Peyer's patch (tissue), 4 donors: ENCODE measurements around the gene KLHDC3.
A peak's percentile ranks its signal among the peaks of the same experiment; 100 is the strongest.

Experiments
- POLR2A ChIP-seq, 2 donors: fragments of 450-650 bp; IDR thresholded peaks; one replicate each; pipeline ENCODE4 v1.5.1; 2017; ENCODE audit warnings: antibody characterized with exemption in 2 of 2, mild to moderate bottlenecking in 2 of 2, moderate library complexity in 2 of 2
- TF ChIP-seq, protein P1 (sequence below), 6 experiments: fragments of 450-650 bp in 4 of 6; fragments of 200-600 bp in 2 of 6; sonication (generic) in 1 of 6; IDR thresholded peaks; one replicate each; pipeline ENCODE4 v1.5.1; 2017 to 2019; ENCODE audit warnings: antibody characterized with exemption in 6 of 6, mild to moderate bottlenecking in 3 of 6, moderate library complexity in 1 of 6

DNA sequence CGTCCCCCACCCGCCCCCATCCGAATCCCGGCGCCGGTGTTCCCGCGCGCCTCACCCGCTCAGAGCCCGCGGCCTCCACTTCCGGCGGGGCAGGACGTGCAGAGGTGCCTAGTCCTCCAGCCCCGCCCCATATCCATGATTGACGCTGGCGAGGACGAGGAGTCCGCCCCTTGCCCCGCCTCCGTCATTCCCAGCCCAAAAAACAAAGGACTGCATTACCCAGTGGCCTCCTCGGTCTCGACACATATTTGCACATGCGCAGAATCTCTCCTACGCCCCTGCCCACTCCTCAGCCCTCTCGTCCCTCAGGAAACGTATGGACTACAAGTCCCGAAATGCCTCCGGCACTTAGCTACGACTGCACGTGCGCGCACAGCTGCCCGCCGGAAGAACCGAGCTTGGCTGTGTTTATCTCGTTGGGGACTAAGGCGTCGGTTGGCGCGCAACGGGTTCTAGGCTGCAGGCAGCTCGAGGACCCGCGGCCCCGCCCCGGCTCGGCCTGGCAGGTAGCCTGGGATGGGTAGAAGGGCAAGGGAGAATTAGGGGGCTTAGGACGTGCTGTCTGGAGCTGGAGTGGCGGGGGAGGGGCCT is at the start of gene KLHDC3, which contains the start of gene MEA1:
- TF ChIP-seq, protein P1, sequence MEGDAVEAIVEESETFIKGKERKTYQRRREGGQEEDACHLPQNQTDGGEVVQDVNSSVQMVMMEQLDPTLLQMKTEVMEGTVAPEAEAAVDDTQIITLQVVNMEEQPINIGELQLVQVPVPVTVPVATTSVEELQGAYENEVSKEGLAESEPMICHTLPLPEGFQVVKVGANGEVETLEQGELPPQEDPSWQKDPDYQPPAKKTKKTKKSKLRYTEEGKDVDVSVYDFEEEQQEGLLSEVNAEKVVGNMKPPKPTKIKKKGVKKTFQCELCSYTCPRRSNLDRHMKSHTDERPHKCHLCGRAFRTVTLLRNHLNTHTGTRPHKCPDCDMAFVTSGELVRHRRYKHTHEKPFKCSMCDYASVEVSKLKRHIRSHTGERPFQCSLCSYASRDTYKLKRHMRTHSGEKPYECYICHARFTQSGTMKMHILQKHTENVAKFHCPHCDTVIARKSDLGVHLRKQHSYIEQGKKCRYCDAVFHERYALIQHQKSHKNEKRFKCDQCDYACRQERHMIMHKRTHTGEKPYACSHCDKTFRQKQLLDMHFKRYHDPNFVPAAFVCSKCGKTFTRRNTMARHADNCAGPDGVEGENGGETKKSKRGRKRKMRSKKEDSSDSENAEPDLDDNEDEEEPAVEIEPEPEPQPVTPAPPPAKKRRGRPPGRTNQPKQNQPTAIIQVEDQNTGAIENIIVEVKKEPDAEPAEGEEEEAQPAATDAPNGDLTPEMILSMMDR (IDR thresholded peaks at IDR 0.05), result no peak
- TF ChIP-seq POLR2A (IDR thresholded peaks at IDR 0.05), result peak in 1 of 2 donors; percentile 56
